CD4-positive, alpha-beta T cell (primary cell): ENCODE results near the gene ALPK3. TPM values are rescaled to one million over a fixed set of nuclear protein-coding genes. Genes with fewer than 3 reads are reported as not detected.
A peak's percentile ranks its signal among the peaks of the same experiment; 100 is the strongest.

Experiments used
- ATAC-seq: fragments of 200-7000 bp; cut with Tn5 transposase; one replicate; pipeline ENCODE4 v1.10.0; 2022; ENCODE audit warnings: mild to moderate bottlenecking; ENCODE audit not compliant: poor library complexity
- CTCF ChIA-PET: fragments of 350-600 bp; sonication (Branson Sonifier 250); formaldehyde crosslinking; loops from one replicate; lab custom pipeline; 2021; ENCODE audit warnings: antibody characterized with exemption, inconsistent platforms; lab: Charles Lee
- POLR2A ChIA-PET: fragments of 350-600 bp; sonication (Branson Sonifier 250); formaldehyde crosslinking; loops from one replicate; lab custom pipeline; 2021; ENCODE audit warnings: antibody characterized with exemption, inconsistent platforms; lab: Charles Lee
- DNase-seq, 14 experiments: peaks; one replicate each; pipeline ENCODE4 v3.0.0-alpha.2; 2013 to 2020; ENCODE audit warnings: mixed read lengths in 2 of 14
- H3K27ac ChIP-seq, 2 donors: one replicate each; pipeline versions ENCODE4 v1.5.1 to v1.7.0; 2013; ENCODE audit warnings: low read length in 2 of 2, low read depth in 1 of 2, mild to moderate bottlenecking in 1 of 2
- H3K27me3 ChIP-seq, 2 experiments: 1 replicate in 1 of 2; 2 replicates in 1 of 2; pipeline versions ENCODE4 v1.6.1 to v1.7.0; 2013; ENCODE audit warnings: low read length in 2 of 2, control low read depth in 1 of 2, mild to moderate bottlenecking in 1 of 2, moderate library complexity in 1 of 2; ENCODE audit not compliant: insufficient read depth in 2 of 2, control insufficient read depth in 1 of 2
- H3K36me3 ChIP-seq: one replicate; pipeline ENCODE4 v1.6.1; 2013; ENCODE audit warnings: low read length, control low read depth; ENCODE audit not compliant: insufficient read depth
- H3K4me1 ChIP-seq: one replicate; pipeline ENCODE4 v1.6.1; 2013; ENCODE audit warnings: low read length, control low read depth; ENCODE audit not compliant: insufficient read depth
- H3K4me3 ChIP-seq: one replicate; pipeline ENCODE4 v1.5.1; 2013; ENCODE audit warnings: mild to moderate bottlenecking, low read length, moderate library complexity
- H3K9me3 ChIP-seq, 2 experiments: 1 replicate in 1 of 2; 2 replicates in 1 of 2; pipeline versions ENCODE4 v1.6.1 to v1.7.0; 2013; ENCODE audit warnings: low read length in 2 of 2, mild to moderate bottlenecking in 2 of 2, control low read depth in 1 of 2, moderate library complexity in 1 of 2; ENCODE audit not compliant: control insufficient read depth in 1 of 2, insufficient read depth in 1 of 2
- H3K27ac Mint-ChIP-seq: one replicate; pipeline ENCODE4 v1.8.0; 2020; ENCODE audit warnings: mixed read lengths
- H3K27me3 Mint-ChIP-seq: one replicate; pipeline ENCODE4 v1.8.0; 2021; ENCODE audit warnings: mixed read lengths
- H3K36me3 Mint-ChIP-seq: one replicate; pipeline ENCODE4 v1.8.0; 2021; ENCODE audit warnings: low read depth, mixed read lengths
- H3K4me1 Mint-ChIP-seq: one replicate; pipeline ENCODE4 v1.8.0; 2021; ENCODE audit warnings: low read depth, mixed read lengths
- H3K4me3 Mint-ChIP-seq: one replicate; pipeline ENCODE4 v1.8.0; 2020; ENCODE audit warnings: mild to moderate bottlenecking, mixed read lengths
- H3K9me3 Mint-ChIP-seq: one replicate; pipeline ENCODE4 v1.8.0; 2020; ENCODE audit warnings: mixed read lengths
- CTCF ChIP-seq: fragments of 200-600 bp; IDR thresholded peaks from one replicate; pipeline ENCODE4 v1.8.0; 2022; ENCODE audit warnings: antibody characterized with exemption, mild to moderate bottlenecking
- intact Hi-C, 2 experiments: fragments of 100-400 bp; cut with DNase I in 1 of 2; cut with micrococcal nuclease in 1 of 2; formaldehyde crosslinking; loops; one replicate each; pipeline versions ENCODE4 v1.15.1 to v1.9.0; 2023 to 2025; cut with DNase I, micrococcal nuclease
- total RNA-seq, 174 experiments: library from RNA in 2 of 174; stranded (reverse) in 2 of 174; gene quantifications; one replicate each; pipeline ENCODE4 v1.2.3 and lab custom pipeline; 2021 to 2026

The ALPK3 gene
- total RNA-seq, 2 experiments from 2014 or later, result 0.14 TPM

GRCh38 chr15:84783493-84784251 lies 33.5 kb upstream of the ALPK3 start:
- no peak overlapping the region for H3K4me3 ChIP-seq
- intact Hi-C loops, result no loop called here
- ATAC-seq (no peak), DNase-seq (no peak)
- POLR2A ChIA-PET, result interaction anchor here (1.4 kb wide), 1 partner anchor 129 kb away, joined by 3 read pairs; the partner anchor contains the start of gene WDR73
- no peak overlapping the region for H3K27ac ChIP-seq
- Mint-ChIP-seq H3K36me3 (peaks cover 89% of the 10 kb centered on the region), H3K27ac (no peak overlapping the region), H3K4me1 (peaks cover 39% of the 10 kb centered on the region), H3K27me3 (no peaks in the 10 kb centered on the region), H3K9me3 (no peaks in the 10 kb centered on the region), H3K4me3 (no peak overlapping the region)
- TF ChIP-seq CTCF, result no peak
- CTCF ChIA-PET, result interaction anchor here (0.5 kb wide), 1 partner anchor 40 kb away, joined by 3 read pairs; no protein-coding TSS in a partner anchor
- H3K4me1 ChIP-seq, result peaks cover 5% of the 10 kb centered on the region
- no peaks in the 10 kb centered on the region for H3K27me3 ChIP-seq
- no peaks in the 10 kb centered on the region for H3K9me3 ChIP-seq
- H3K36me3 ChIP-seq, result peaks cover 55% of the 10 kb centered on the region

GRCh38 chr15:84784262-84784661 lies 32.9 kb upstream of the ALPK3 start:
- no peak for ATAC-seq
- ChIA-PET POLR2A (no interaction called here), CTCF (no interaction called here)
- no peak overlapping the region for H3K27ac Mint-ChIP-seq
- H3K9me3 ChIP-seq, result no peaks in the 10 kb centered on the region
- no peak overlapping the region for H3K4me3 Mint-ChIP-seq
- peaks cover 40% of the 10 kb centered on the region for H3K4me1 Mint-ChIP-seq
- peaks cover 85% of the 10 kb centered on the region for H3K36me3 Mint-ChIP-seq
- no peaks in the 10 kb centered on the region for H3K27me3 Mint-ChIP-seq
- H3K4me1 ChIP-seq, result peaks cover 5% of the 10 kb centered on the region
- intact Hi-C loops, result no loop called here
- no peak for DNase-seq
- H3K27ac ChIP-seq, result no peak overlapping the region
- no peak for TF ChIP-seq CTCF
- H3K4me3 ChIP-seq, result no peak overlapping the region
- H3K9me3 Mint-ChIP-seq, result no peaks in the 10 kb centered on the region
- H3K36me3 ChIP-seq, result peaks cover 55% of the 10 kb centered on the region
- no peaks in the 10 kb centered on the region for H3K27me3 ChIP-seq

GRCh38 chr15:84785053-84785452 lies 32.1 kb upstream of the ALPK3 start:
- no peak for TF ChIP-seq CTCF
- Mint-ChIP-seq H3K4me1 (peaks cover 38% of the 10 kb centered on the region), H3K4me3 (no peak overlapping the region), H3K36me3 (peaks cover 78% of the 10 kb centered on the region), H3K9me3 (no peaks in the 10 kb centered on the region), H3K27ac (peak overlapping the region; percentile 35), H3K27me3 (no peaks in the 10 kb centered on the region)
- Histone ChIP-seq H3K36me3 (peaks cover 56% of the 10 kb centered on the region), H3K4me1 (peaks cover 7% of the 10 kb centered on the region), H3K27me3 (no peaks in the 10 kb centered on the region), H3K4me3 (no peak overlapping the region), H3K9me3 (no peaks in the 10 kb centered on the region), H3K27ac (no peak overlapping the region)
- ATAC-seq (no peak), DNase-seq (no peak)
- intact Hi-C loops, result no loop called here
- POLR2A ChIA-PET, result no interaction called here
- CTCF ChIA-PET, result no interaction called here
